ENCODE results near the gene PHYH.

The PHYH gene
- 9.6 to 21.3 (median 10.9) reads per million in 9 experiments for total RNA-seq

GRCh38 chr10:13299437-13300287 lies at the start of gene PHYH:
Gene PHYH (minus strand): TSS chr10:13300064. CDS start chr10:13300042, 22 bp downstream.
- H3K36me3 Mint-ChIP-seq (ENCODE audit: insufficient read depth) = peaks cover 22% of the 10 kb centered on the region
- H3K27ac Mint-ChIP-seq = peak within 1 kb of the TSS; percentile 90 to 100
- H3K4me1 Mint-ChIP-seq (ENCODE audit: low read depth in 2 of 2) = peaks cover 13 to 24% of the 10 kb centered on the region in 2 donors
- H3K4me3 Mint-ChIP-seq = peak within 1 kb of the TSS; percentile 79 to 82
- H3K9me3 Mint-ChIP-seq = no peaks in the 10 kb centered on the region
- DNase-seq (peak; percentile 81 to 82 (median 82)), ATAC-seq (replicated peaks) (peak; percentile 71)
- no peaks in the 10 kb centered on the region for H3K27me3 Mint-ChIP-seq

- Mint-ChIP-seq H3K4me1 (ENCODE audit: low read depth in 2 of 2) (peaks cover 25 to 29% of the 10 kb centered on the region in 2 donors), H3K4me3 (peak within 1 kb of the TSS; percentile 75 to 89), H3K36me3 (ENCODE audit: insufficient read depth) (peaks cover 18% of the 10 kb centered on the region), H3K9me3 (no peaks in the 10 kb centered on the region), H3K27me3 (peaks cover 12 to 16% of the 10 kb centered on the region in 2 donors), H3K27ac (peak within 1 kb of the TSS; percentile 87 to 88)
- DNase-seq = peak; percentile 62 to 63 (median 62)
- peak; percentile 71 for ATAC-seq (replicated peaks)
Observed at GRCh38 chr10:13348216-13349017, 48.6 kb upstream of the PHYH start, which contains the start of gene SEPHS1. Gene SEPHS1 (minus strand): TSS chr10:13348293. CDS start chr10:13344950, 3,343 bp downstream.

GRCh38 chr10:13347500-13348156 lies 47.8 kb upstream of the PHYH start:
- Mint-ChIP-seq H3K4me3 (peak overlapping the region; percentile 75 to 89), H3K9me3 (no peaks in the 10 kb centered on the region)

GRCh38 chr10:13347043-13347499 lies 47.2 kb upstream of the PHYH start:
- Mint-ChIP-seq H3K4me1 (ENCODE audit: low read depth in 2 of 2) (peaks cover 22 to 29% of the 10 kb centered on the region in 2 donors), H3K36me3 (ENCODE audit: insufficient read depth) (peaks cover 18% of the 10 kb centered on the region), H3K27ac (peak overlapping the region; percentile 68 to 87), H3K4me3 (peak overlapping the region; percentile 70 to 73), H3K27me3 (peaks cover 0 to 3% of the 10 kb centered on the region in 2 donors), H3K9me3 (no peaks in the 10 kb centered on the region)
- DNase-seq = peak in 1 of 3 experiments; percentile 15
- ATAC-seq (replicated peaks) = peak; percentile 25

More at GRCh38 chr10:13347500-13348156, 47.8 kb upstream of the PHYH start:
- Mint-ChIP-seq H3K4me1 (ENCODE audit: low read depth in 2 of 2) (peaks cover 25 to 29% of the 10 kb centered on the region in 2 donors), H3K27me3 (peaks cover 4 to 8% of the 10 kb centered on the region in 2 donors), H3K36me3 (ENCODE audit: insufficient read depth) (peaks cover 18% of the 10 kb centered on the region), H3K27ac (peak overlapping the region in 1 of 2 donors; percentile 52)
- peak; percentile 60 to 67 (median 67) for DNase-seq
- peak; percentile 66 for ATAC-seq (replicated peaks)

GRCh38 chr10:13346283-13347042 lies 46.6 kb upstream of the PHYH start:
- Mint-ChIP-seq H3K4me3 (peak overlapping the region; percentile 70 to 73), H3K36me3 (ENCODE audit: insufficient read depth) (peaks cover 18% of the 10 kb centered on the region), H3K9me3 (no peaks in the 10 kb centered on the region), H3K4me1 (ENCODE audit: low read depth in 2 of 2) (peaks cover 17 to 26% of the 10 kb centered on the region in 2 donors), H3K27me3 (no peaks in the 10 kb centered on the region), H3K27ac (peak overlapping the region; percentile 68 to 87)
- ATAC-seq (replicated peaks) (no peak), DNase-seq (no peak)

- no peaks in the 10 kb centered on the region for H3K9me3 Mint-ChIP-seq
- H3K27ac Mint-ChIP-seq = peak overlapping the region in 1 of 2 donors; percentile 91
- peaks cover 13 to 18% of the 10 kb centered on the region in 2 donors for H3K4me1 Mint-ChIP-seq (ENCODE audit: low read depth in 2 of 2)
- ATAC-seq (replicated peaks) (peak; percentile 100), DNase-seq (peak; percentile 31 to 36 (median 34))
- H3K27me3 Mint-ChIP-seq = no peaks in the 10 kb centered on the region
- peaks cover 18% of the 10 kb centered on the region for H3K36me3 Mint-ChIP-seq (ENCODE audit: insufficient read depth)
- H3K4me3 Mint-ChIP-seq = peak overlapping the region; percentile 19 to 20
Observed at GRCh38 chr10:13340626-13341376, 40.9 kb upstream of the PHYH start.

GRCh38 chr10:13340068-13340467 lies 40.2 kb upstream of the PHYH start:
- Mint-ChIP-seq H3K4me1 (ENCODE audit: low read depth in 2 of 2) (peaks cover 13 to 18% of the 10 kb centered on the region in 2 donors), H3K27me3 (no peaks in the 10 kb centered on the region), H3K27ac (peak overlapping the region in 1 of 2 donors; percentile 91), H3K36me3 (ENCODE audit: insufficient read depth) (peaks cover 18% of the 10 kb centered on the region), H3K4me3 (peak overlapping the region in 1 of 2 donors; percentile 19), H3K9me3 (no peaks in the 10 kb centered on the region)
- ATAC-seq (replicated peaks) (no peak), DNase-seq (no peak)

- Mint-ChIP-seq H3K27me3 (no peaks in the 10 kb centered on the region), H3K4me3 (no peak overlapping the region), H3K36me3 (ENCODE audit: insufficient read depth) (peaks cover 21% of the 10 kb centered on the region), H3K27ac (no peak overlapping the region), H3K9me3 (no peaks in the 10 kb centered on the region), H3K4me1 (ENCODE audit: low read depth in 2 of 2) (peaks cover 12 to 14% of the 10 kb centered on the region in 2 donors)
- ATAC-seq (replicated peaks) (no peak), DNase-seq (no peak)
Observed at GRCh38 chr10:13338390-13339110, 38.7 kb upstream of the PHYH start.

GRCh38 chr10:13337827-13338196 lies 37.9 kb upstream of the PHYH start:
- Mint-ChIP-seq H3K9me3 (no peaks in the 10 kb centered on the region), H3K27me3 (no peaks in the 10 kb centered on the region), H3K4me1 (ENCODE audit: low read depth in 2 of 2) (peaks cover 12 to 14% of the 10 kb centered on the region in 2 donors), H3K27ac (peak overlapping the region in 1 of 2 donors; percentile 30), H3K36me3 (ENCODE audit: insufficient read depth) (peaks cover 27% of the 10 kb centered on the region), H3K4me3 (no peak overlapping the region)
- DNase-seq (no peak), ATAC-seq (replicated peaks) (no peak)

GRCh38 chr10:13337128-13337826 lies 37.4 kb upstream of the PHYH start:
- DNase-seq = no peak
- peaks cover 27% of the 10 kb centered on the region for H3K36me3 Mint-ChIP-seq (ENCODE audit: insufficient read depth)
- H3K9me3 Mint-ChIP-seq = no peaks in the 10 kb centered on the region
- peaks cover 12 to 14% of the 10 kb centered on the region in 2 donors for H3K4me1 Mint-ChIP-seq (ENCODE audit: low read depth in 2 of 2)
- H3K27ac Mint-ChIP-seq = no peak overlapping the region
- no peak overlapping the region for H3K4me3 Mint-ChIP-seq
- ATAC-seq (replicated peaks) = no peak
- no peaks in the 10 kb centered on the region for H3K27me3 Mint-ChIP-seq

- Mint-ChIP-seq H3K9me3 (no peaks in the 10 kb centered on the region), H3K4me1 (ENCODE audit: low read depth in 2 of 2) (peaks cover 10 to 11% of the 10 kb centered on the region in 2 donors), H3K27me3 (no peaks in the 10 kb centered on the region), H3K27ac (no peak overlapping the region), H3K4me3 (no peak overlapping the region), H3K36me3 (ENCODE audit: insufficient read depth) (peaks cover 27% of the 10 kb centered on the region)
- ATAC-seq (replicated peaks) (no peak), DNase-seq (no peak)
Observed at GRCh38 chr10:13335881-13336280, 36.0 kb upstream of the PHYH start.
